Measurements from ENCODE around the gene LIAS.

The LIAS gene

GRCh38 chr4:39484582-39485272, 25.9 kb downstream of the LIAS start:
- no peak for TF ChIP-seq CTCF (IDR thresholded peaks at IDR 0.05; ENCODE audit: borderline replicate concordance, control extremely low read depth, extremely low read depth, insufficient read depth, missing control alignments)
- in situ Hi-C loops (cut with MboI; ENCODE audit: low sequenced_read_pairs, unreplicated experiment) = no loop called here
- no peak for DNase-seq (ENCODE audit: low spot score)

GRCh38 chr4:39486221-39486804, 27.5 kb downstream of the LIAS start:
- DNase-seq (ENCODE audit: low spot score) = no peak
- TF ChIP-seq CTCF (IDR thresholded peaks at IDR 0.05; ENCODE audit: borderline replicate concordance, control extremely low read depth, extremely low read depth, insufficient read depth, missing control alignments) = no peak
- in situ Hi-C loops (cut with MboI; ENCODE audit: low sequenced_read_pairs, unreplicated experiment) = no loop called here

- TF ChIP-seq CTCF (IDR thresholded peaks at IDR 0.05; ENCODE audit: borderline replicate concordance, control extremely low read depth, extremely low read depth, insufficient read depth, missing control alignments) = no peak
- in situ Hi-C loops (cut with MboI; ENCODE audit: low sequenced_read_pairs, unreplicated experiment) = no loop called here
Observed at GRCh38 chr4:39490322-39490721, 31.5 kb downstream of the LIAS start.

GRCh38 chr4:39494354-39494753, 35.5 kb downstream of the LIAS start:
- TF ChIP-seq CTCF (IDR thresholded peaks at IDR 0.05; ENCODE audit: borderline replicate concordance, control extremely low read depth, extremely low read depth, insufficient read depth, missing control alignments) = no peak
- in situ Hi-C loops (cut with MboI; ENCODE audit: low sequenced_read_pairs, unreplicated experiment) = no loop called here
- DNase-seq (ENCODE audit: low spot score) = no peak

More at GRCh38 chr4:39490322-39490721, 31.5 kb downstream of the LIAS start:
- no peak for DNase-seq (ENCODE audit: low spot score)

GRCh38 chr4:39495446-39496213, 36.8 kb downstream of the LIAS start:
- in situ Hi-C loops (cut with MboI; ENCODE audit: low sequenced_read_pairs, unreplicated experiment) = no loop called here
- TF ChIP-seq CTCF (IDR thresholded peaks at IDR 0.05; ENCODE audit: borderline replicate concordance, control extremely low read depth, extremely low read depth, insufficient read depth, missing control alignments) = no peak
- DNase-seq (ENCODE audit: low spot score) = no peak

GRCh38 chr4:39497909-39498726, 39.3 kb downstream of the LIAS start:
- no peak for TF ChIP-seq CTCF (IDR thresholded peaks at IDR 0.05; ENCODE audit: borderline replicate concordance, control extremely low read depth, extremely low read depth, insufficient read depth, missing control alignments)
- in situ Hi-C loops (cut with MboI; ENCODE audit: low sequenced_read_pairs, unreplicated experiment) = no loop called here
- no peak for DNase-seq (ENCODE audit: low spot score)

All from GM13976 (cell line).